Effector memory CD4-positive, alpha-beta T cell (primary cell): ENCODE data around the gene CLBA1.

ENCODE experiments used
- DNase-seq, 3 donors: peaks; one replicate each; pipeline ENCODE4 v3.0.0-alpha.2; 2020
- H3K27ac ChIP-seq: 2 replicates; pipeline ENCODE4 v1.7.0; 2013; ENCODE audit warnings: mild to moderate bottlenecking, low read length, moderate library complexity; ENCODE audit not compliant: insufficient read depth, poor library complexity, severe bottlenecking
- H3K27me3 ChIP-seq: replicated peaks from 2 replicates; pipeline ENCODE4 v1.7.0; 2013; ENCODE audit warnings: mild to moderate bottlenecking, low read length; ENCODE audit not compliant: insufficient read depth, control insufficient read depth, poor library complexity, severe bottlenecking
- H3K36me3 ChIP-seq: 2 replicates; pipeline ENCODE4 v1.7.0; 2013; ENCODE audit warnings: mild to moderate bottlenecking, low read length, moderate library complexity; ENCODE audit not compliant: control insufficient read depth, insufficient read depth
- H3K4me1 ChIP-seq: 2 replicates; pipeline ENCODE4 v1.7.0; 2013; ENCODE audit warnings: low read length, mild to moderate bottlenecking; ENCODE audit not compliant: control insufficient read depth, insufficient read depth, poor library complexity, severe bottlenecking
- H3K4me3 ChIP-seq: 2 replicates; pipeline ENCODE4 v1.7.0; 2013; ENCODE audit warnings: low read length, low read depth, mild to moderate bottlenecking; ENCODE audit not compliant: insufficient read depth, poor library complexity, severe bottlenecking
- H3K9me3 ChIP-seq: 2 replicates; pipeline ENCODE4 v1.7.0; 2013; ENCODE audit warnings: mild to moderate bottlenecking, low read length, moderate library complexity; ENCODE audit not compliant: control insufficient read depth

CLBA1 gene

GRCh38 chr14:104974665-104975390, 10.8 kb upstream of the CLBA1 start:
- Histone ChIP-seq H3K4me1 (peaks cover 13% of the 10 kb centered on the region), H3K36me3 (no peaks in the 10 kb centered on the region), H3K4me3 (no peak overlapping the region), H3K27me3 (peaks cover 18% of the 10 kb centered on the region), H3K9me3 (no peaks in the 10 kb centered on the region), H3K27ac (no peak overlapping the region)
- no peak for DNase-seq

- peaks cover 18% of the 10 kb centered on the region for H3K27me3 ChIP-seq
- no peaks in the 10 kb centered on the region for H3K36me3 ChIP-seq
- H3K27ac ChIP-seq: no peak overlapping the region
- H3K4me1 ChIP-seq: peaks cover 13% of the 10 kb centered on the region
- no peak for DNase-seq
- H3K9me3 ChIP-seq: no peaks in the 10 kb centered on the region
- no peak overlapping the region for H3K4me3 ChIP-seq
Measured at GRCh38 chr14:104975481-104976197, 9.9 kb upstream of the CLBA1 start.

- DNase-seq: peak; percentile 71 to 78 (median 76)
- Histone ChIP-seq H3K4me3 (no peak overlapping the region), H3K27ac (no peak overlapping the region), H3K9me3 (no peaks in the 10 kb centered on the region), H3K4me1 (peaks cover 13% of the 10 kb centered on the region), H3K36me3 (no peaks in the 10 kb centered on the region), H3K27me3 (peaks cover 18% of the 10 kb centered on the region)
Measured at GRCh38 chr14:104976198-104977007, 9.2 kb upstream of the CLBA1 start.

GRCh38 chr14:104977008-104977680, 8.4 kb upstream of the CLBA1 start:
- Histone ChIP-seq H3K4me1 (peaks cover 13% of the 10 kb centered on the region), H3K36me3 (no peaks in the 10 kb centered on the region), H3K27ac (no peak overlapping the region), H3K27me3 (peaks cover 18% of the 10 kb centered on the region), H3K4me3 (peak overlapping the region; percentile 44), H3K9me3 (no peaks in the 10 kb centered on the region)
- DNase-seq: no peak

- Histone ChIP-seq H3K36me3 (no peaks in the 10 kb centered on the region), H3K4me3 (peak within 1 kb of the TSS; percentile 44), H3K4me1 (peaks cover 13% of the 10 kb centered on the region), H3K27me3 (peaks cover 18% of the 10 kb centered on the region), H3K27ac (no peak within 1 kb of the TSS), H3K9me3 (no peaks in the 10 kb centered on the region)
- peak; percentile 20 to 42 (median 33) for DNase-seq
Measured at GRCh38 chr14:104977681-104978653, 7.6 kb upstream of the CLBA1 start, which contains the start of gene AHNAK2. AHNAK2 (minus strand) TSS chr14:104978374; CDS start chr14:104978237, 137 bp downstream.

GRCh38 chr14:104978746-104979691, 6.6 kb upstream of the CLBA1 start:
- H3K4me1 ChIP-seq: peaks cover 13% of the 10 kb centered on the region
- no peak for DNase-seq
- peaks cover 18% of the 10 kb centered on the region for H3K27me3 ChIP-seq
- H3K9me3 ChIP-seq: no peaks in the 10 kb centered on the region
- no peaks in the 10 kb centered on the region for H3K36me3 ChIP-seq
- no peak overlapping the region for H3K27ac ChIP-seq
- H3K4me3 ChIP-seq: no peak overlapping the region

- Histone ChIP-seq H3K4me1 (peaks cover 13% of the 10 kb centered on the region), H3K27me3 (peaks cover 18% of the 10 kb centered on the region)
Measured at GRCh38 chr14:104979758-104980610, 5.6 kb upstream of the CLBA1 start.

More at GRCh38 chr14:104979758-104980610, 5.6 kb upstream of the CLBA1 start:
- H3K9me3 ChIP-seq: no peaks in the 10 kb centered on the region
- H3K4me3 ChIP-seq: no peak overlapping the region
- DNase-seq: no peak
- H3K36me3 ChIP-seq: no peaks in the 10 kb centered on the region
- H3K27ac ChIP-seq: no peak overlapping the region
